Skeletal muscle tissue (tissue), 4 donors: ENCODE data around the gene SPATA16. TPM values are rescaled to one million over a fixed set of nuclear protein-coding genes. Genes with fewer than 3 reads are reported as not detected.
"Not testable (repeated sequence)": the region's sequence is repeated elsewhere in the genome, so short reads cannot be mapped to it uniquely, and the experiment has no call there.

Experiments
- H3K27ac ChIP-seq: one replicate; pipeline ENCODE4 v1.7.0; 2013; ENCODE audit warnings: mild to moderate bottlenecking, low read depth, low read length, inconsistent platforms
- H3K27me3 ChIP-seq, 3 donors: one replicate each; pipeline ENCODE4 v1.7.0; 2013; ENCODE audit warnings: low read length in 3 of 3; ENCODE audit not compliant: control insufficient read depth in 3 of 3, insufficient read depth in 3 of 3
- H3K36me3 ChIP-seq, 3 donors: one replicate each; pipeline ENCODE4 v1.7.0; 2013; ENCODE audit warnings: low read length in 3 of 3; ENCODE audit not compliant: control insufficient read depth in 3 of 3, insufficient read depth in 3 of 3
- H3K4me1 ChIP-seq, 3 donors: one replicate each; pipeline ENCODE4 v1.7.0; 2013; ENCODE audit warnings: low read length in 3 of 3, mild to moderate bottlenecking in 3 of 3; ENCODE audit not compliant: control insufficient read depth in 3 of 3, insufficient read depth in 3 of 3
- H3K4me3 ChIP-seq, 3 donors: one replicate each; pipeline ENCODE4 v1.7.0; 2013; ENCODE audit warnings: low read length in 3 of 3
- H3K9ac ChIP-seq, 3 donors: one replicate each; pipeline ENCODE4 v1.7.0; 2013; ENCODE audit warnings: low read length in 3 of 3, mild to moderate bottlenecking in 3 of 3, moderate library complexity in 2 of 3, low read depth in 1 of 3
- H3K9me3 ChIP-seq, 3 donors: one replicate each; pipeline ENCODE4 v1.7.0; 2013; ENCODE audit warnings: low read length in 3 of 3; ENCODE audit not compliant: control insufficient read depth in 3 of 3
- total RNA-seq: library from RNA; depleted of rRNA; stranded (reverse); fragments of >200 nt; gene quantifications from one replicate; pipeline ENCODE4 v1.2.3, GENCODE V29; 2014
- donor health status: Osteomylitis.

The SPATA16 gene
- total RNA-seq, 1 donor from 2014 or later = not detected

DNA sequence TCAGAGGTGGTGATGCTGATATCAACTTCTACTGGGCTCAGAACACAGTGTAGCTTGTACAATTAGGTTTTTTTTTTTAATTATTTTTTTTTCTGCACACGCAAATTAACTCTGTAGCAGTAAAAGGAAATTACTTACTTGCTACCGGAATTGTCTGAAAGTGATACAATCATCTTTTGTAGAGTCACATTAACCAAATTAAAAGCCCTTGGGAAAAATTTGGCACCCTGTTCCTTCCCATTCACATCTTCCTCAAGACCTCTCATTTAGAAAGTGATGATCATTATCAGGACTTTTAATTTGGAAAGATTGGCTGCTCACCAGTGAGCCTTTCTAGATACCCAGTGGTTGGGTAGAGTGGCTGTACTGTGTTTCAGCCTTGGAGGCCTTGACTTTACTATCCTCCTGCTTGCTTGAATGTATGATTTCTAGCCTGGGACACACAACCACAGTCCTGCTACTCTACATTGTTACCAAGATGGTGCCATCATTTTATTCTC is 232.2 kb downstream of the SPATA16 start:
- no peak overlapping the region for H3K27ac ChIP-seq
- H3K4me1 ChIP-seq = no peaks in the 10 kb centered on the region
- no peak overlapping the region for H3K4me3 ChIP-seq
- H3K9ac ChIP-seq = no peak overlapping the region
- H3K27me3 ChIP-seq = no peaks in the 10 kb centered on the region
- H3K36me3 ChIP-seq = no peaks in the 10 kb centered on the region
- H3K9me3 ChIP-seq = no peaks in the 10 kb centered on the region

DNA sequence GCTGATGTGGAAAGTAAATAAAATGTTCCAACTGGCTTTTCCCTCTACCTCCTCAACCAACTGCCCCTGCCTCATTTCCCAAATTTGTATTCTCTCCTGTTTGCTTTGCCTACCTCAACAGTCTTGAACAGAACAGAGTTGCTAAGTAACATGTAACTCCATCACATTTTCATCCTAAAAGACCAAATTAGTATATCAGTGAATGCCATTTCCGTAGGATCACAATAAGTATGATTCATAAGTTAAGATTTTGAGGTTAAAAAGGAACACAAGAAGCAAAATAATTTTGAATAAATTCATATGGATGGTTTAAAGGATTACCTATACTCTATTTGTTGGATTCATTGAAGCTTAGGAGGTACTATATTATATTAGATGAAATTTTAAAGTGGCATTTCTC is 235.6 kb downstream of the SPATA16 start:
- no peaks in the 10 kb centered on the region for H3K27me3 ChIP-seq
- no peaks in the 10 kb centered on the region for H3K9me3 ChIP-seq
- no peak overlapping the region for H3K9ac ChIP-seq
- H3K27ac ChIP-seq = no peak overlapping the region
- H3K4me1 ChIP-seq = no peaks in the 10 kb centered on the region
- no peak overlapping the region for H3K4me3 ChIP-seq
- no peaks in the 10 kb centered on the region for H3K36me3 ChIP-seq

DNA sequence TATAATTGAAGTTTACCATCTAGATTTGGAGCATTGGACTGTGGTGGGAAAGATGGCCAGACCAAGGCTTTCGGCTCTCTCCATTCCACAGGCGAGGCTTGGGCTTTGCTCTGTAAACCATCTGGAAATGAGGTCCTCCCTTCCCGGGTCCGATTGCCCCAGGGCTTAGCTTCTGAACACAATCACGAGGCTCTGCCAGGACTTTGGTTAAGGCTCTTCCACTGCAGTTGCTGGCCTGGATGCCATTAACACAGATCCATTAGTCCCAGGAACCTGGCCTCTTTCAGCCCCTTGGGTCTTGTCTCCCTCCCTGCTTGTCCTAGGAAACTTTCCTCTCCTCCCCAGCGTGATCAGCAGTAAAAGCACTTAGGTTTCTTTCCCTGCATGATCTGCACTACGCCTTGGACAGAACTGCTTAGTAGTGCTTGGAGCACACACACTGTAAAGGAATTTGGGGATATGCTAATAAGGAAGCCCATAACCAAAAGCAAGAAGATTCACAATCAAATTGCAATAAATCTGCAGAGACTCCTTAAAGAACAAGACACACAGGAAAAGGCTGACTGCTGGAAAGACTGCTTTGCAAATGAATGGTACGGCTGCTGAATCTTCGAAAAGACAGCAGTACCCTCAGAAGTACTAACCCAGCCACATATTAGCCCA is 236.2 kb downstream of the SPATA16 start:
- Histone ChIP-seq H3K4me3 (no peak overlapping the region), H3K4me1 (no peaks in the 10 kb centered on the region), H3K36me3 (no peaks in the 10 kb centered on the region), H3K27ac (no peak overlapping the region), H3K9me3 (no peaks in the 10 kb centered on the region), H3K9ac (no peak overlapping the region), H3K27me3 (no peaks in the 10 kb centered on the region)

DNA sequence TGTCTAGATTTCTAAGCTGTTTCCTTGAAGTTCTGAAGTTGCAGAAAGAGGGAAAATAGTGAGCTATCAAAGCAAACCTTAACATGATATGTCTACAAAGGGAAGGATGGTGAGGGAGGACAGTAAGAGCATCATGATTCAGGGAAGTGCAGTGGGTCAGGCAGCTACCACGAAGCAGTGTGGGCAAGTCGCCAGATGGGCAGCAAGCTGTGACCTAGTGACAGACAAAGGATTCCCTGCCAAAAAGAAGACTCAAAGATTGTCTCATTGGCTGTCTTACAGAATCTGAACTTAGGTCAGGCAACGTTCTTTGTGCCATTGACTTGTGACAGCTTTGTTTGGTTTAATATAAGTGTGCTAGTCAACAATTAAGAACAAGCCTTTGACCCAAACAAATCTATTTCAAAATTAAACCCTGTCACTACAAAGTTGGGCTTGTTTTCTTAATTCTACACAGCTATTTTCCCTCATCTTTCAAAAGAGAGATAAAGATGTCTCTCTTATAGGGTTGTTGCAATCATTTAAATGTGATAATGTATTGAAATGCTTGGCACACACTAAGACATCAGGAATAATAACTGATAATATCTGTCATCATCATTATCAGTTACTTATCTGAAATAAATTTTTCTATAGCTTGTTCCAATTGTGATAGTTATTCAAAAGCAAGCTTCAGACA is 237.3 kb downstream of the SPATA16 start:
- peaks cover 0 to 3% (median 0%) of the 10 kb centered on the region in 3 donors for H3K9me3 ChIP-seq
- no peaks in the 10 kb centered on the region for H3K4me1 ChIP-seq
- no peaks in the 10 kb centered on the region for H3K27me3 ChIP-seq
- no peak overlapping the region for H3K9ac ChIP-seq
- no peaks in the 10 kb centered on the region for H3K36me3 ChIP-seq
- no peak overlapping the region for H3K27ac ChIP-seq
- H3K4me3 ChIP-seq = no peak overlapping the region

DNA sequence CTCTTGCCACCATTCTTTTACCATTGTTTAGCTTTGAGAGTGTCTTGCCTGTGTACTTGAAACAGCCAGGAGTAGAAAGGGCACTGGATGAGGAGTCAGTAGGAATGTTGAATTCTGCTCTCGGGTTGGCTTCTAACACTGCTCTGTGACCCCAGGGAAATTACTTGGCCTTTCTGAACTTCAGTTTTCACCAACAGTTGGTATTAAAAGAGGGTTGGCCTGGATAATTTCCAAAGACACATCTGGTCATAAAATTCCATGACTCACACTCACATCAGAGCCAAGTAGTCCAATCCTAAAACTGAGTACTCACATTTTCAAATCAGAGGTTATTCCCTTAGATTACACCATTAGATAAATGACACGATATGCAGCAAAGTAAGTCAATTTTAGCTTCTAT is 248.9 kb downstream of the SPATA16 start:
- Histone ChIP-seq H3K27ac (no peak overlapping the region), H3K4me3 (no peak overlapping the region), H3K27me3 (no peaks in the 10 kb centered on the region), H3K9me3 (no peaks in the 10 kb centered on the region), H3K9ac (no peak overlapping the region), H3K36me3 (no peaks in the 10 kb centered on the region), H3K4me1 (no peaks in the 10 kb centered on the region)

DNA sequence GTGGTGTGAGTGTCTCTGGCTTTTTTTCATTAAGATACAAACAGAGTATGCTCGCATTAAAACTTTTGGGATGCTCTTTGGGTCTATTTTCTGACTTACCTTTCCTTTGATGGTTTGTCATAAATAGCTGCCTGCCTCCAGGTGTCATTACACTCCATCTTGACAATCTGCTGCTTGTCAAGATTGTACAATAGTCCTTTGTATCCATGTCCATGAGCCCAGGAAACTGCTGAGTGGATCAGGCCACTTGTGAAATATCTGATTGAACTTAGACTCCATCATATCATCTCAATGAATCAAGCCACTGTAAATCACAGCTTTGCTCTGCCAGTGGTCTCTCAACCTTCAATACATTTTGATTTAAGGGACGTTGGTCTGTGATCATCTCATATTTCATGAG is 255.3 kb downstream of the SPATA16 start:
- no peaks in the 10 kb centered on the region for H3K36me3 ChIP-seq
- H3K4me3 ChIP-seq = no peak overlapping the region

DNA sequence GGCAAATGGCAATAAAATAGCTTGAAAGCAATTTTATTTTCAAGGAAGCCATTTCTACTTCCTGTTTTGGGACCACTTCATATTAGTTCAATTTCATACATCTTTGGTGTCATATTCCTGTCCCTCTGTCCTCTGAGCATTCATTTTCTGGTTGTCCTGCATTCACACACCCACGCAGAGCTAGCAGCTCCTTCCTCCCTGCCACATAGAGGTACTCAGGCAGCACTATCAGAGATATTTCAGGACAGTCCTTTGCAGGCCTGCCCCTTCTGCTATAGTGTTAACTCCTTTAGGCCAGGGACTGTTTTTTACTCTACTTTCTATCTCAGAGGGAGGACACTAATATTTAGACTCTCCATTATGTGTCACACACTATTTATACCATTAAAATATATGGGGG is 258.5 kb downstream of the SPATA16 start:
- Histone ChIP-seq H3K27me3 (no peaks in the 10 kb centered on the region), H3K4me3 (no peak overlapping the region), H3K9me3 (peaks cover 0 to 2% (median 0%) of the 10 kb centered on the region in 3 donors), H3K4me1 (no peaks in the 10 kb centered on the region), H3K36me3 (no peaks in the 10 kb centered on the region), H3K27ac (no peak overlapping the region), H3K9ac (no peak overlapping the region)

More for the DNA sequence above, 255.3 kb downstream of the SPATA16 start:
- Histone ChIP-seq H3K27ac (no peak overlapping the region), H3K27me3 (no peaks in the 10 kb centered on the region), H3K4me1 (no peaks in the 10 kb centered on the region), H3K9ac (no peak overlapping the region), H3K9me3 (no peaks in the 10 kb centered on the region)

DNA sequence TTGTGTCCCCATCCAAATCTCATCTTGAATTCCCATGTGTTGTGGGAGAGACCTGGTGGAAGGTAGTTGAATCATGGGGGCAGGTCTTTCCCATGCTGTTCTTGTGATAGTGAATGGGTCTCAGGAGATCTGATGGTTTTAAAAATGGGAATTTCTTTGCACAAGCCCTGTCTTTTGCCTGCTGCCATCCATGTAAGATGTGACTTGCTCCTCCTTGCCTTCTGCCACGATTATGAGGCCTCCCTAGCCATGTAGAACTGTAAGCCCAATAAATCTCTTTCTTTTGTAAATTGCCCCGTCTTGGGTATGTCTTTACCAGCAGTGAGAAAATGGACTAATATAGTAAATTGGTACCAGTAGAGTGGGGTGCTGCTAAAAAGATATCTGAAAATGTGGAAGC is 261.7 kb downstream of the SPATA16 start:
- not testable (repeated sequence) for H3K9me3 ChIP-seq, H3K4me1 ChIP-seq, H3K36me3 ChIP-seq, H3K27me3 ChIP-seq, H3K4me3 ChIP-seq, H3K9ac ChIP-seq, H3K27ac ChIP-seq

DNA sequence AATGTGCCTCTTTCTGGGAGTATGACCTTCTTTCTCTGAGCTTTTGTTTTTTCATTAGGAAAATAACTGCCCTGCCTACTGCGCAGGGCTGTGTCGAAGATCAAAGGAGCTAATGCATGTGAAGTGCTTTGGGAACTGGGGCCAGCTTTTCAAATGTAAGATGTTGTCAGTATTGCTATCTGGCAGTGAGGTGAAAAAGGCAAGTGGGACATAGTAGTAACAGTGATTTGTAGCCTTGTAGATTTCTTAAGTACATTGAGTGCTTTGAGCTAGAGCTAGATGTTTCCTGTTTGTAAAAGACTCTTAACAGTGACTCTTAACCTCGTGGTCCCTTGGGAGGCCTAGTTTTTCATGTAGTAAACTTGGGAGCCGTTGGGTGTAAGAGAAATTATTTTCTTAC is 264.0 kb downstream of the SPATA16 start:
- H3K9me3 ChIP-seq = peaks cover 0 to 2% (median 0%) of the 10 kb centered on the region in 3 donors
- H3K27me3 ChIP-seq = no peaks in the 10 kb centered on the region
- no peaks in the 10 kb centered on the region for H3K36me3 ChIP-seq
- no peaks in the 10 kb centered on the region for H3K4me1 ChIP-seq
- no peak overlapping the region for H3K9ac ChIP-seq
- no peak overlapping the region for H3K4me3 ChIP-seq
- H3K27ac ChIP-seq = no peak overlapping the region

DNA sequence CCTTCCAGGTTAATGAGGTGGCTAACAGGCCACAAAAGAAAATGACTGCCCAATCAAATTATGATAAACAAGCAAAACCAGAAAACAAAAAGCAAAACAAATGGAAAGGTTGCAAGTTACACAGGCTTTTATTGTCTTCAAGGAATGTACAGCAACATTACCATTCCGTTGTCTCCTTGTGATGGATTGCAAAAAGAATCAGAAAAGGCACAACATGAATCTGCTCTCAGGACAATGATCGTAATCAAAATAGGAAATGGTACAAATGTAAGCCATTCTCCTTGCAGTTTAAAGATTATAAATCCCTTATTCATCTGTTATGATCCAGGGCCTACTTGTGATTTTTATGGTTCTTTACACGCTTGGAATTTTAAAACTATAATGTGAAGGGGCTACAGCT is 264.7 kb downstream of the SPATA16 start:
- Histone ChIP-seq H3K4me3 (no peak overlapping the region), H3K9me3 (peaks cover 0 to 2% (median 0%) of the 10 kb centered on the region in 3 donors), H3K4me1 (no peaks in the 10 kb centered on the region), H3K27me3 (no peaks in the 10 kb centered on the region), H3K9ac (no peak overlapping the region), H3K36me3 (no peaks in the 10 kb centered on the region), H3K27ac (no peak overlapping the region)
